ENCODE data around the gene NDUFA8.

NDUFA8 gene

DNA sequence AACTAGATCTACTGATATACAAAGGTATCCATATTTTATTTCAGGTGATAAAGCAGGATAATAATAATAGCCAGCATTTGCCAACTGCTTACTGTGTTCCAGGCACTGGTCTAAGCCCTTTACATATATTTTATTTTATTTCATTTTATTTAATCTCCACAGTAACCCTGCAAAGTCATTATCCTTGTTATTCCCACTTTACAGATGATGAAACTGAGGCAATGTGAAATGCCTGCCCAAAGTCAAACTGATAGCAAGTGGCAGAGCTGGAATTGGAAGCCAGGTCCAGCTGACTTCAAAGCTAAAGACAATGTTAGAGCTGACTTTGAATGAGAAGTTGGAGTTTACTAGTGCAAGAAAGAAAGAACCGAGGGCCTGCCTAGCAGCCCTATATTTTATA lies 25.0 kb upstream of the NDUFA8 start:
- ATAC-seq = no peak

DNA sequence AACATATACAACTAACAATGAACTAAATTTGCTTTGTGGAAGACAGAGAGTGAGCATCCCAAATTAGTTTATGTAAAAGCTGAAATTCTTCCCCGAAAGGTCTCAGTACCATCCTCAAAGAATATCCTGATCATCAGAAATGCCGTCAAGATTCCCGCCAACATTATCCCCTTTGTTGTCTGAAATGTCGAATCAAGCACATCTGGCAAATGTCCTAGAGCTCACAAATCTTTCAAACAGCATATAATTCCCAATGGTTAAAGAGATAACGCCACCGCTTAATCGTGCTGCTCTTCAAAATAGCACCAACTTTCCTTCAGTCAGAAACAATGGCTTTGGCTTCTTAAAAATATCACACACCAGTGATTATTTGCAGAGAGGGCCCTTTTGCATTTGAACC lies 23.9 kb upstream of the NDUFA8 start:
- ATAC-seq = no peak

DNA sequence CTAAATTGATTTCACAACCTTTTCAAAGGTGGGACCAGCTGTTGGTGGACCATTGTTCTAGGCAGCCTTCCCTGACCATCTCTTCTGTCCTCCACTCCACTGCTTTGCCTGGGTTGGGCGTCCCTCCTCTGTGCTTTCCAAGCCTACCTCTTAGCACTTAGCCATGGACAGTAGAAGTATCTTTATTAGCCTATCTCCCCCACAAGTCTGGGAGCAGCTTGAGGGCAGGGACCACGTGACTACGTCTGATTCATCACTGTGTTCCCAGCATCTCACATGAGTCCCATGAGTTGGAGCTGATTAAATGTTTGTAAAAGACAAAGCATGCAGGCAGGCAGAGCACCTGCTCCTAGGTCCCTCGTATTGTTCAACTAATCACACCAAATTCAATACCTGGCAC lies 21.1 kb upstream of the NDUFA8 start:
- no peak for ATAC-seq

DNA sequence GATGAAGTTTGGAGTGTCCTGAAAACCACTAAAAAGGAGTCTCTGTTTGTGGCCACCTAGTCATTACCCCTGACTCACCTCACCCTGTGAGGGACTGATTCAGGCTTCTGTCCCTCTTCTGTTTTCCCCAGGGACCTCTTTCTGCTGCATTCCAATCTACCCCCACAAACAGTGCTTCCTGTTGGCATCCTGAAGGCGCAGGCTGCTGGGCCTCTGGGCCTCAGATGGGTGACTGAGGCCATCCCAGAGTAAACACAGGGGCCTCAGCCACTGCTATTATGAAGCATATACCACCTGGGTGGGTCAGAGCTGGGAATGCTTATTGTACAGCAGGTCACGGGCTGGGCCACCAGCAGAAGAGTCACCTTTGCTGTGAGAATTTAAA lies 20.1 kb upstream of the NDUFA8 start:
- ATAC-seq = no peak

DNA sequence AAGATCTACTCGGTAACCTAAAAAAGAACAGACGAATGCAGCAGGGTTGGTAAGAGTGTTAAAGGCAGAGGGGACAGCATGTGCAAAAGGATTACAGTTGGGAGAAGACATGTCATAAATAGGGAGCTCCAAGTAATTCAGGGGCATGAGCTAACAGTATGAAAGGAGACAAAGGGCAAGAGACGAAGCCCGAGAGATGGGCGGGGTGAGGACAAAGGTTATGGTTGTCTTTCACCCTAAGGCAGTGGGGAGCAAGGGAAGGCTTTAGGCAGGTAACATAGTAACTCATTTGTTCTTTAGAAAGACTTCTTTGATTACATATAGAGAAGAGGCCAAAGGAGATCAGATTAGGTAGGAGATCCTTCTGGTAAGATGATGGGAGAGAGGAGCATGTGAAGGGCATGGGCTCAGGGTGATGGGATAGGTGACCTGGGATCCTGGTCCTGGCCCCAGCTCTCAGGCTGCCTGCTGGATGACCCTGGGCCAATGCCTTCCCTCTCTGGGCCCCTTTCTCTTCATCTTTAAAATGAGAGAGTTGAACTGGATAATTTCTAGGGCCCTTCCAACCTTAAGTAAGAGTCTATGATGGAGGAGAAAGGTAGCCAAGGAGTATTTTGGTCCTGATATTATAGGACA lies 19.6 kb upstream of the NDUFA8 start:
- ATAC-seq = no peak

DNA sequence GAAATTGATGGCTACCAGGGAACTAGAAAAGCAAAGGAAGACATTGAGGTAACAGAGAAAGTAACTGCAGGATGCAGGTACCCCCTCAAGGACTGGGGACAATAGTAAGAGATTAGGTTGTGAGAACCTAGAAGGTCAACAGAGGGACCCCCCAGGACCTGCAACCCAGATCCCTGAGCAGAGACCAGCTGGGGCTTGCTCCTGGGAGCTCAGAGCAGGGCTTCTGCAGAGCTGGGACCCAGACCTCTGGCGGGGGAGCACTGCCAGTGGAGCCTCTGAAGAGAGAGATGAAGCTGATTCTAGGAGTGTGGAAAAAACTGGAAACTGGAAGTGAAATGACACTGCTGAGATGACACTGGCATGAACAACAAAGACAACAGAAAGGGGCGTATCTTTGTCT lies 17.3 kb upstream of the NDUFA8 start:
- ATAC-seq = no peak

DNA sequence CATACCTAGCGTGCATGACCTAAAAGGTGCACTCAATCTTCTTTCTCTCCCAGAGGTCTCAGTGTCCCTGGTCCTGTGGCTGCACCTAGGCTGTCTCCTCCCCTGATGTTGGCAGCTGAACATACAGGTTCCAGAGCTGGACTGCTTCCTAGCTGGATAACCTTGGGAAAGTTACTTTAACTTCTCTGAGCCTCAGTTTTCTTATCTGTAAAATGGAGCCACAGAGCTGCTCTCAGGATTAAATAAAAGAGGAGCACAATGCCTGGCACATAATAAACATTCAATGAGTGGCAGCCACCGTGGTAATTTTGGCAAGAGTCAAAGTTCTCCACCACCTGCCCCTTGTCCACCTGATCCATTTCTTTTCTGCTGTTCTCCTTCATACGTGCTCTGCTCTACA lies 14.1 kb upstream of the NDUFA8 start:
- no peak for ATAC-seq

DNA sequence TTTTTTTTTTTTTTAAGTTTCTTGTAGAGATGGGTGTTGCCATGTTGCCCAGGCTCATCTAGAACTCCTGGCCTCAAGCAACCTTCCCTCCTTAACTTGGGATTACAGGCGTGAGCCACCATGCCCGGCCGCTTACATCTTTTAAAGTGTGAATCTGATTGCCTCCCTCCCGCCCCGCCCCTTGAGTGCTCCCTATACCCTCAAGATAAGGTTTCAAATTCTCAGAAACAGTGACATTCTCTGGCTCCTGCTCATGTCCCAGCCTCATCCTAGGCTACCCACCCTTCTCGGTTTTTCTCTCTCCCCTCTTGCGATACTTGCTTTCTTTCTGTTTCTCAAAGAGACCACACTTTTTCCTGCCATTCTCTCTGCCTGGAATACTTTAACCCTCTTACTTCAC lies 12.6 kb upstream of the NDUFA8 start:
- ATAC-seq = no peak

DNA sequence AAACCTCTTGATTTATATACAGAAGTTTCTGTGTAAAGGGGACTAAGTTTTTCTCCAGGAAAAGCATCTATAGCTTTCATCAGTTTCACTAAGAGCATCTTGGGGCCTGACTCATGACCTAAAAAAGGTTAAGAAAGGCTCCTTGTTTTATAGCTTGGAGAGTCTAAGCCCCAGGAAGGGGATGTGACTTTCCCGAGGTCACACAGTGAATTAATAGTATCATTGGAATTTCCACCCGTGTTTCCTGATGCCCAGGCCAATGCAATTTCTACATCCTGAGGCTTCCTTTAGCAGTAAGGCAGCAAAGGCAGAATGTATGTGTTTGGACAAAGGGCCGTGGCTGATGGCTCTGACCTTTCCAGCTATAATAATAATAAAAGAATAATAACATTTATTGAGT lies 8.8 kb upstream of the NDUFA8 start:
- ATAC-seq = no peak

DNA sequence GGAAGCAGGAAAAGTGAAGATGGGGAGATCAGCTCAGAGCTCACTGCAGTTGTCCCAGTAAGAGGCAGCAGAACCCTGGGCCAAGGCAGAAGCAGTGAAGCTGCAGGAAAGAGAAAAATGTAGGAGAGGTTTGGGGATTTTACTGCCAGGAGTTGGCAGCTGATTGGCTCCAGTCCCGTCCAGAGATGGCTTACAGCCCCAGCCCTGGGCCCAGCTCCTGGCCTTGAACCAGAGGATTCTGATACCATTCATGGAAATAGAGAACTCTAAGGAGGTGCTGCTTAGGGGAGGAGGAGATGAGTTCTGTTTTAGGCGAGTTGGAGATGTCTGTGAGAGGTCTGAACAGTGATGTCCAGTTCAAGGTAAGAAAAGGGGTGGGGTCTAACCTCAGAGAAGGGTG lies 4.7 kb upstream of the NDUFA8 start:
- no peak for ATAC-seq

DNA sequence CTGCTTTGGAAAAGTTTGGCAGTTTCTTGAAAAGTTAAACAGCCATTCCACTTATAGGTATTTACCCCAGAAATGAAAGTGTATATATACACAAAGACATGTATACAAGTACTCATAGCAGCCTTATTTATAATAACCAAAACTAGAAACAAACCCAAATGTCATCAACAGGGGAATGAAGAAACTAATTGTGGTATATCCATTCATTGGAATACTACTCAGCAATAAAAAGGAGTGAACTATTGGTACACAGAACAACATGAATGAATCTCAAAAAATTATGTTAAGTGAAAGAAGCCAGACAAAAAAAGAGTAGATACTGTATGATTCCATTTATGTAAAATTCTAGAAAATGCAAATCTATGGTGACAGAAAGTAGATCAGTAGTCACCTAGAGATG lies 2.8 kb upstream of the NDUFA8 start:
- no peak for ATAC-seq

DNA sequence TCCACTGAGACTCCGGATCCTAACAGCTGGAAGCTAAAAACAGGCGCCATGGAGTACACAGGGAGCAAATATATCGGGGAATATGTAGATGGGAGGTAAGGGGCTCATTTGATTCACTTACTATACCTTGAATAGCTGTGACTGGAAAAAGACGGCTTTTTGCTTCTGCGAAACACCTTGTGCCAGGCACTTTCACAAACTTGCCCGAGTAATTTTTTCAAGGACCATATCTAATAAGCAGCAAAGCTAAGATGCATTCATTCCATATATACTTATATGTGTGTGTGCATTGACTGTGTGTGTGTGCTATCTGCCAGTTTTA lies 307 bp upstream of the NDUFA8 start:
- no peak for ATAC-seq

DNA sequence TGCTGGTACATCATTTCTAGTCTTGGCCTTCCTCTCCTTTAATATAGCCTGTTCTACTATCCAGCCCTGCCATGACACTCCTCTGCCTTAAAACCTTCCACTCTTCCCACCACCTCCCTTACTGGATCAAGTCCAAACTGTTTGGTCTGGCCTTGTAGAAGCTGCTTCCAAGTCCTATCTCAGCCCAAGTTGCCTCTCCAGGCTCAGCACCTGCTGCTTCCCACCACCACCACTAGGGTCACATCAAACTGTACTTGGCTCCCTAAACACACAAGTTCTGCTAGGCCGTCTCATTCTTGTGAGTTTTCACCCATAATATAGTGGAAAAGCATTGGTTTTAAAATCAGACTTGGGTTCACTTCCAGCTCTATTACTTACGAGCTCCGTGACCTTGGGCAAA lies 1.4 kb downstream of the NDUFA8 start:
- no peak for ATAC-seq

DNA sequence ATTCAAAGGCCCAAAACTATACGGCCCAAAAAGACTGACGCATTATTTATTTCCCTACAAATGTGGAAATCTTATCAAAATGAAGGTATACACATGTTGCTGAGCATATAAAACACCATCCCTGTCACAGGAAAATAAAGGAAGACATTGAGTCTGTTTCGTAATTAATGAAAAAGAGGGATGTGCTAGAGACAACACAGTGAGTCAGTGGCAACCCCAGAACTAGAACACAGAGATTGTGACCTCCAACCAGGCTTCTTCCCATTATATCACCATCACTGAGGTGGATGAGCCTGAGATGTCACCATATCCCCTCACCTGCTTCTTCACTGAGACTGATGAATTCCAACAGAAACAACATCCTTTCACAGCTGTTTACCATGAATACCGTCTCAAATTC lies 3.8 kb downstream of the NDUFA8 start:
- ATAC-seq = no peak

DNA sequence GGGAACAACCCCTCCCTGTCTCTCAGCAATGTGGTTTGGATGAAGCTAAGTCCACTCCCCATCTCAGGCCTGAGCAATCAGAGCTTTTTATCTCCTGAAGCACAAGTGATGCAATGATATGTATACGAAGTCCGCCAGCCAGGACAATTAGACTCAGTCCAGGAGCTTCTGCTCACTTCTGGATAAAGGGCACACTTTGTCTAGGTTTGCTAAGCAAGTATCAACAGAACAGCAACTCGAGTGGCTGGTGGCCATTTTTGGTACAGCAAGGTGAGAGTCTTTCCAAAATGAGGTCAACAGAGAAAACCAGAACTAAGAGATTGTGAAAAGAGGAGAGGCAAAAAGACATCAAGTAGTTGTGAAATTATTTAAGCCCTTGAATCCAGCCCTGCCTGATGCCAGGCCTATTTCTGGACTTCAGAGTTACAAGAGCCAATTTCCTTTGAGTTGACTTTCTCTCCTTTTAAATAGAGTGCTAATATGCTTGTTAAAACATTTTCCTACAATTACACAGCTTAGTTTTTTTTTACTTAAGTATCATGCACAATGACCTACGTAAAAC lies 8.2 kb downstream of the NDUFA8 start:
- no peak for ATAC-seq

DNA sequence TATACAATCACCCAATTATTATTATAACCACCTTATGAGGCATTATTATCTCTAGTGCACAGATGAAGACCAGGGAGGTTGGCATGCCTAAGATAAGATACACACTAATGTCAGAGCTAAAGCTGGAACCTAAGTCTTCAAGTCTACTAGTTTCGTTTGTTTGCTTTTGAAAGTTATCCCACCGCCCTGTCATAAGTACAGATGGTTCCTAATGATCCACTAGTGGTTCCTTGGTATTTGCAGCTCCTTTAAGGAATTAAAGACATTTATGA lies 14.1 kb downstream of the NDUFA8 start:
- ATAC-seq = no peak

DNA sequence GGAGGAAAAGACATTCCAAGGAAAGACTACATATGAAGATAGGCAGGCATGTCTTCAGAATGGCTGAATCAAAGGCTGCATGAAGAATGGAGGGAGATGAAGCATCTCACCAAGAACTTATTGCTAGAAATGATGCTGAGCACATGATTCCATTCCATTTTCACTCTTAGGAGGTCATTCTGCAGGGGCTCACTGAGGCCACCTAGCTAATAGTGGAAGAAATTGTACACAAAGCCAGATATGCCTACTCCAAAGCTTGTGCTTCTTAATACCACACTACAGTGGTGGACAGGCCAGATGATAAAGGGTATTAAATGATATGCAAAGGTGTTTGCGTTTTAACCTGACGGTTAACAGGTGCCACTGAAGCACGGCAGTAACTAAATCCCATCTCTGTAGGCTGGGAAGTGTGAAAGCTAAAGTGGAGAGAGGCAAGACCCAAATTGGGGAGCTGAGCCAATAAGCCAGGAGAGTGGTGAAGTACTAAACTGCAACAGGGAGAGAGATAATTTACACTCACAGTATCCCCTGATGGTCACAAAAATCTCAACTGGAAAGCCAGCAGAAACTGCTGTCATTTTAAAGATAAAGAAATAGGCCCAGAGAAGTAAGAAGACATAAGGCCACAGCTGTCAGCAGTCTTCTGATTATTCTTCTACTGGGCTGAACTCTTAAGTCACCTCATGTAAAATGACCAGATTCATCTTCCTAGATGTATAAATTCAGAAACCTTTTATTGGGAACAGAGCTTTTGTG lies 14.6 kb downstream of the NDUFA8 start:
- ATAC-seq = no peak

DNA sequence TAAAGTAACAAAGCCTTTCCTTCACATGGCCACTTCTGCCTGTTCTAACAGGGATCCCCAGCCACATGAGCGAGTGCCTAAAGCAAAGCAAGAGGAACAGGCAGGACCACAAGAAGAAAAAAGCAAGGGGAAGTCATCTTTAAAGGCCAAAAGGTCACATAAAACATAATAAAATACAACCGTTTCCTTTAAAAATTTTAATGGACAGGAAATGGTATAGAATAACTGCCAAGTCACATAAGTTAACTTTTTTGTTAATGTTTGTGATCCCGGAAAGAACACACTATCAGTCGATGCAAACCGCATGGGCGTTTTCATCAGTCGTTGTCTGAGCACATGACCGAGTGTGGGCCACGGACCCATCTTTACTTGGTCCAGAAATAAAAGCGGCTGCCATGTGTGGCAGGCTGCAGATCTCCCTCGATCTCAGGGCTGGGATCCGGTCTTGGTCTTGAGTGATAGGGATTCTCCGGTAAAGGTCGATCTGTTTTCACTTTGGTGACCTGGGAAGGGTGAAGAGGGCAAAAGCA lies 15.6 kb downstream of the NDUFA8 start:
- ATAC-seq = no peak

DNA sequence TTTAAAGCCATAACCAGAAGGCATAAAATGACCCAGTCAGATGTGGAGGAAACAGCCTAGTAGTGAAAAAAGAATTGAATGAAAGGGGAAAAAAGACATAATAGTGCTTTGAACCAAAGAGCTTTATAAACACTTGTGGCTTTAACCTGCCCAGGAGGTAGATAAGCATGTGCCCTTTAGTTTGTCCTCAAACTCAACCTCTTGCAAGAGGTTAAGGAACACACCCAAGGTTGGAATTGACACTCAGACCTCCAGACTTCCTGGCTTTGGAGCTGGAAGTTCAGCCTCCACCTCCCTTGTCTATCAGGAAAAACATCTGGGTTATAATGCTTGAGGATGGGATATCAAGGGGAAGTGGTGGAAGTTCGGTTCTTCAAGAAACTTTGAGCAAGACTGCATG lies 16.3 kb downstream of the NDUFA8 start:
- ATAC-seq = no peak

DNA sequence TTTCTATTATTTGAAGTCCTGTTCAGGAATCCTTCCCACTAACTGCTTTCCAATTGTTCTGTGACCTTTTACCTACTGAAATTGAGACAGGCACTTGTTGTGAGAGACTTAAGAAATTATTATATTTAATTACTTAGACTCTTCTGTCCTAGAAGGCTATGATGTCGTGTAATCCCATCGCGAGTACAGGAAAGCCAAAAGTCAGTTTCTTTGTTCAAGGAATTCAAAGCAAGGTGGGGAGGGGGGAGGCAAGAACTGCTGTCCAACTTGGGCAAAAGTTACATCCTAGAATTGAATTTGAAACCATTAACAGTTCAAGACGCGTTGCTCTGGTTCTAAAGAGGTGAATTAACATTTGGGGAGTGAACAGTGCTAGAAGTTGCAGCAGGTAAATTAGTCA lies 17.9 kb downstream of the NDUFA8 start:
- ATAC-seq = no peak

DNA sequence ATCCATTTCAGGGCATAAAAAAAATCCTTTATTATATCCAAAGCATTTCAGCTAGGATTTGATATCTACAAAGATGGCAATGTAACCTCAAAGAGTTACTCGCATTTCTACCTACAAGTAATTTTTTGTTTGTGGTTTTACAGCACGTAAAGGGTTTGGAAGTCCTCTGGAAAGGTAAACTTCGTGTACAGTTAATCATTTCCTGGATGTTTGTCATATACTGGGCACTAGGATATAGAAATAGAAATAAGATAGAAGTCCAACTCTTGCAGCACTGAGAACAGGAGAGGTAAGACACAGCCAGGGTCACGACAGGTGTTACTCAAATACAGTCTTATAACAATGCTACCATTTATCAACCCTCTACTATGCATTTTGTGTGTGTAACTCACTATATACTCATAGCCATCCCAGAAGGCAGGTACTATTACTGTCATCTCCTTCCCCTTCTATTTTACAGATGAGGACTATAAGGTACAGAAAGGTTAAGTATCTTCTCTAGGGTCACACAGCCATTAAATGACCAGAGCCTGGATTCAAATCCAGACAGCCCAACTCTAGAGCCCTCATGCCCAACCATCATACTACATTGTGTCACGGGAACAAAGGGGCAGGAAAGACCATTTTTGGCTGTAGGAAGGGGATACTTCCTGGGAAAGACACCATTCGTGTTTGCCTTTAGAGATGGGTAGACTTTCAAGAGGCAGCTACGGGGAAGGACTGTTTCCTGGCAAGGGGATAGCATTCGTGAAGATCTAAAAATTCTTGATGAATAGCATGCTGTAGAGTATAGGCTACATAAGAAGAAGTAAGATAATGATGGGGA lies 19.0 kb downstream of the NDUFA8 start:
- ATAC-seq = no peak

DNA sequence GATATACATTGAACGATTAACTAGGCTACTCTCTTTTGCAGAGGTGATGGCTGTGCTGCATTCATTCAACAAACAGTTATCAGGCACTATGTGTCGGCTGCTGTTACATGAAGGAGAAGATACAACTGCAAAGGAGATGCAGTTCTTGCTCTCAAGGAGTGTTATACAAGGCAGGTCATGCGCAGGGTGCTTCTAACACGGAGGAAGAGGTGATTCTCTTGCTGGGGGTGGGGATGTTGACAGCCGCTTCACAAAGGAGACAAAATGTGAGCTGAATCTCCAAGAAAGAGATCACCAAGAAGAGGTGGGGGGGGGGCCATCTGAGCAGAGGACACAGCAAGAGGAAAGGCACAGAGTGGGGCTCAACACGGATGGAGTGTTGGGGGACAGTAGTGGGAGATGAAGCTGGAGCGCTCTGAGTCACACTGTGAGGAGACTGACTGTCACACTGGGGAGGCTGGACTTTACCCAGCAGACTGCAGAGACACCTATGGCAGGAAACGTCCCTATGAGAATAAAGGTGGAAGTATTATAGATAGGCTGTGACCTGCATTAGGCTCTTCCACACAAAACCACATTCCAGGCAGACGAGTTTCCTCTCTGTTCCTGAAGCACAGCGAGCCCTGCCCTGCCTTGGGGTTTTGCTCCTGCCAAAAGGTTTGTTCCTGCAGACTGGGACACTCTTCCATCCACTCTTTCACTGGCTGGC lies 20.9 kb downstream of the NDUFA8 start:
- ATAC-seq = no peak

DNA sequence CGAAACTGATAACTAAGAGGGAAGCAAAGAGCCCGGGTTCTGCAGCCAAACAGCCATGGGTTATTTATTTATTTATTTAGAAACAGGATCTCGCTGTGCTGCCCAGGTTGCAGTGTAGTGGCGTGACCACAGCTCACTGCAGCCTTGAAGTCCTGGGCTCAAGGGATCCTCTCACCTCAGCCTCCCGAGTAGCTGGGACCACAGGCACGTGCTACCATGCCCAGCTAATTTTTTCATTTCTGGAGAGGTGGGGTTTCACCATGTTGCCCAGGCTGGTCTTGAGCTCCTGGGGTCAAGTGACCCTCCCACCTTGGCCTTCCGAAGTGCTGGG lies 24.1 kb downstream of the NDUFA8 start:
- no peak for ATAC-seq

All from activated CD4-positive, CD25-positive, alpha-beta regulatory T cell treated with anti-CD3 and anti-CD28 coated beads, Interleukin-2, amount 50 U/mL, for 24 hours (primary cell).